IMR-90 (cell line): ENCODE data around the gene ANGPT4. TPM values are rescaled to one million over a fixed set of nuclear protein-coding genes. Genes with fewer than 3 reads are reported as not detected.
A peak's percentile ranks its signal among the peaks of the same experiment; 100 is the strongest.

Experiments used
- ATAC-seq: fragments of 200-7000 bp; cut with Tn5 transposase; 2 replicates; pipeline ENCODE4 v1.9.1; 2020; ENCODE audit warnings: low read depth, mild to moderate bottlenecking, moderate library complexity
- BruUV-seq: library from RNA; stranded (reverse); fragments of 400-500 nt; replicated peaks from 2 replicates; lab custom pipeline; 2021; lab: Mats Ljungman, UMichigan
- CTCF ChIA-PET: fragments of 300-600 bp; formaldehyde crosslinking; extraction: SDS; loops from one replicate; lab custom pipeline; 2021; ENCODE audit warnings: antibody characterized with exemption; lab: Yijun Ruan, JAX
- POLR2A ChIA-PET: fragments of 300-600 bp; sonication (Branson Sonifier 250); formaldehyde crosslinking; loops from one replicate; lab custom pipeline; 2022; ENCODE audit warnings: antibody characterized with exemption; ENCODE audit not compliant: unreplicated experiment; lab: Charles Lee
- DNase-seq: peaks from one replicate; pipeline ENCODE4 v3.0.0; 2013
- H2AFZ ChIP-seq: replicated peaks from 2 replicates; pipeline ENCODE3; 2013; ENCODE audit warnings: low read length, mild to moderate bottlenecking; ENCODE audit not compliant: poor library complexity
- H2AK5ac ChIP-seq: 2 replicates; pipeline ENCODE4 v1.6.1; 2013; ENCODE audit warnings: low read depth, low read length, inconsistent platforms
- H2AK9ac ChIP-seq: replicated peaks from 2 replicates; pipeline ENCODE3; 2013; ENCODE audit warnings: mild to moderate bottlenecking, low read depth, low read length, moderate library complexity; ENCODE audit not compliant: poor library complexity
- H2BK120ac ChIP-seq: 2 replicates; pipeline ENCODE4 v1.6.1; 2013; ENCODE audit warnings: low read depth, low read length, inconsistent platforms
- H2BK15ac ChIP-seq: 3 replicates; pipeline ENCODE4 v1.6.1; 2013; ENCODE audit warnings: low read depth, low read length, inconsistent platforms
- H2BK20ac ChIP-seq: 2 replicates; pipeline ENCODE4 v1.6.1; 2013; ENCODE audit warnings: low read depth, mild to moderate bottlenecking, inconsistent platforms, low read length, moderate library complexity
- H2BK5ac ChIP-seq: 2 replicates; pipeline ENCODE4 v1.6.1; 2013; ENCODE audit warnings: mild to moderate bottlenecking, low read depth, low read length, inconsistent platforms; ENCODE audit not compliant: poor library complexity, severe bottlenecking
- H3K14ac ChIP-seq: replicated peaks from 2 replicates; pipeline ENCODE4 v1.6.1; 2013; ENCODE audit warnings: low read depth, low read length, inconsistent platforms
- H3K18ac ChIP-seq: 2 replicates; pipeline ENCODE4 v1.6.1; 2013; ENCODE audit warnings: low read depth, low read length, control low read depth
- H3K23ac ChIP-seq: 2 replicates; pipeline ENCODE4 v1.6.1; 2013; ENCODE audit warnings: low read depth, low read length, inconsistent platforms
- H3K27ac ChIP-seq: 2 replicates; pipeline ENCODE4 v1.5.1; 2013; ENCODE audit warnings: mild to moderate bottlenecking, control low read depth, low read length; ENCODE audit not compliant: insufficient read depth
- H3K27me3 ChIP-seq: 2 replicates; pipeline ENCODE4 v1.6.1; 2013; ENCODE audit warnings: low read length; ENCODE audit not compliant: control insufficient read depth, insufficient read depth
- H3K36me3 ChIP-seq: 2 replicates; pipeline ENCODE4 v1.6.1; 2013; ENCODE audit warnings: low read length, mixed read lengths; ENCODE audit not compliant: control insufficient read depth, insufficient read depth
- H3K4ac ChIP-seq: 2 replicates; pipeline ENCODE4 v1.6.1; 2013; ENCODE audit warnings: low read depth, low read length, inconsistent platforms
- H3K4me1 ChIP-seq: 2 replicates; pipeline ENCODE4 v1.6.1; 2013; ENCODE audit warnings: low read length, mixed read lengths; ENCODE audit not compliant: control insufficient read depth, insufficient read depth
- H3K4me2 ChIP-seq: 2 replicates; pipeline ENCODE4 v1.6.1; 2013; ENCODE audit warnings: low read depth, mild to moderate bottlenecking, control low read depth, low read length, moderate library complexity
- H3K4me3 ChIP-seq: 2 replicates; pipeline ENCODE4 v1.5.1; 2013; ENCODE audit warnings: low read depth, mild to moderate bottlenecking, control low read depth, low read length, moderate library complexity; ENCODE audit not compliant: insufficient read depth
- H3K56ac ChIP-seq: 2 replicates; pipeline ENCODE4 v1.6.1; 2013; ENCODE audit warnings: low read length, inconsistent platforms; ENCODE audit not compliant: insufficient read depth; ENCODE audit errors: extremely low read depth
- H3K79me1 ChIP-seq, 2 experiments: 2 replicates each; pipeline ENCODE4 v1.6.1; 2013; ENCODE audit warnings: low read length in 2 of 2, inconsistent platforms in 1 of 2, low read depth in 1 of 2
- H3K9ac ChIP-seq: 2 replicates; pipeline ENCODE4 v1.6.1; 2013; ENCODE audit warnings: low read depth, low read length, control low read depth
- H3K9me1 ChIP-seq: 2 replicates; pipeline ENCODE4 v1.6.1; 2013; ENCODE audit warnings: low read length, inconsistent platforms; ENCODE audit not compliant: insufficient read depth
- H3K9me3 ChIP-seq: 2 replicates; pipeline ENCODE4 v1.6.1; 2013; ENCODE audit warnings: low read length; ENCODE audit not compliant: control insufficient read depth, insufficient read depth
- H4K20me1 ChIP-seq: 2 replicates; pipeline ENCODE4 v1.6.1; 2013; ENCODE audit warnings: low read length, inconsistent platforms; ENCODE audit not compliant: insufficient read depth
- H4K5ac ChIP-seq: 2 replicates; pipeline ENCODE4 v1.6.1; 2013; ENCODE audit warnings: mild to moderate bottlenecking, low read depth, low read length, control low read depth
- H4K8ac ChIP-seq, 2 experiments: 2 replicates each; pipeline ENCODE4 v1.6.1; 2013; ENCODE audit warnings: low read depth in 2 of 2, low read length in 2 of 2, control low read depth in 1 of 2, inconsistent platforms in 1 of 2
- H4K91ac ChIP-seq: 2 replicates; pipeline ENCODE4 v1.6.1; 2013; ENCODE audit warnings: low read depth, low read length, inconsistent platforms; ENCODE audit not compliant: insufficient read depth
- BHLHE40 ChIP-seq: fragments of 150-350 bp; IDR thresholded peaks from 2 replicates; pipeline ENCODE4 v1.6.1; 2016; ENCODE audit warnings: mild to moderate bottlenecking, low read depth, low read length
- CHD1 ChIP-seq: IDR thresholded peaks from 2 replicates; pipeline ENCODE4 v1.6.1; 2012; ENCODE audit warnings: low read depth, low read length, improper control_type of control experiment
- CTCF ChIP-seq: conservative IDR thresholded peaks from 2 replicates; pipeline ENCODE4 v1.5.1; 2012; ENCODE audit warnings: mild to moderate bottlenecking, low read depth, low read length, improper control_type of control experiment
- MAFK ChIP-seq: IDR thresholded peaks from 2 replicates; pipeline ENCODE4 v1.6.1; 2012; ENCODE audit warnings: low read depth, low read length, improper control_type of control experiment
- MAZ ChIP-seq: IDR thresholded peaks from 2 replicates; pipeline ENCODE4 v1.6.1; 2012; ENCODE audit warnings: low read depth, mild to moderate bottlenecking, low read length, improper control_type of control experiment, moderate library complexity, borderline replicate concordance
- MXI1 ChIP-seq: IDR thresholded peaks from 2 replicates; pipeline ENCODE4 v1.6.1; 2012; ENCODE audit warnings: low read depth, mild to moderate bottlenecking, low read length, moderate library complexity, borderline replicate concordance
- NFE2L2 ChIP-seq: fragments of 150-350 bp; IDR thresholded peaks from 2 replicates; pipeline ENCODE4 v1.6.1; 2016; ENCODE audit warnings: low read depth, mild to moderate bottlenecking, low read length
- POLR2A ChIP-seq: IDR thresholded peaks from 2 replicates; pipeline ENCODE4 v1.6.1; 2012; ENCODE audit warnings: mild to moderate bottlenecking, low read depth, low read length
- RAD21 ChIP-seq: IDR thresholded peaks from 2 replicates; pipeline ENCODE4 v1.6.1; 2012; ENCODE audit warnings: low read length, improper control_type of control experiment
- RCOR1 ChIP-seq: IDR thresholded peaks from 2 replicates; pipeline ENCODE4 v1.6.1; 2012; ENCODE audit warnings: mild to moderate bottlenecking, low read length, improper control_type of control experiment; ENCODE audit not compliant: insufficient replicate concordance
- RFX5 ChIP-seq: IDR thresholded peaks from 2 replicates; pipeline ENCODE4 v1.8.0; 2012; ENCODE audit warnings: low read depth, mild to moderate bottlenecking, low read length, moderate library complexity
- SMC3 ChIP-seq: fragments of 150-350 bp; IDR thresholded peaks from 2 replicates; pipeline ENCODE4 v1.6.1; 2016; ENCODE audit warnings: low read depth, mild to moderate bottlenecking, antibody characterized with exemption, low read length, moderate library complexity
- WGBS, 2 experiments: methylation state at CpG; one replicate each; pipeline versions ENCODE4 v1.1.5 to v1.1.7; 2013; ENCODE audit warnings: missing lambda C conversion rate in 2 of 2; ENCODE audit not compliant: insufficient read length in 1 of 2; ENCODE audit errors: extremely low coverage in 2 of 2; 5-methylcytosine and 5-hydroxymethylcytosine counted together
- dilution Hi-C: fragments of 300-500 bp; cut with HindIII; formaldehyde crosslinking; loops from one replicate; pipeline ENCODE4 v1.14.3; 2018; ENCODE audit warnings: low sequenced_read_pairs; ENCODE audit not compliant: unreplicated experiment
- in situ Hi-C: fragments of 300-500 bp; cut with MboI; formaldehyde crosslinking; loops from 3 replicates; pipeline ENCODE4 v1.14.3; 2019; ENCODE audit warnings: low sequenced_read_pairs, inconsistent platforms, mixed read lengths
- intact Hi-C: fragments of 100-400 bp; cut with micrococcal nuclease; formaldehyde crosslinking; loops from 2 replicates; pipeline ENCODE4 v1.10.0; 2022
- polyA plus RNA-seq, 3 experiments: library from polyadenylated mRNA; depleted of rRNA; stranded (reverse); fragments of >200 nt; gene quantifications; 2 replicates each; pipeline ENCODE4 v1.2.3, GENCODE V29; 2012; ENCODE audit warnings: low replicate concordance in 1 of 3
- total RNA-seq: library from RNA; depleted of rRNA; stranded (reverse); fragments of >200 nt; gene quantifications from 2 replicates; pipeline ENCODE4 v1.2.3, GENCODE V29; 2012
- TF ChIP-seq, protein P1 (sequence below): fragments of 150-350 bp; IDR thresholded peaks from 2 replicates; pipeline ENCODE4 v1.6.1; 2016; ENCODE audit warnings: low read depth, mild to moderate bottlenecking, low read length, moderate library complexity, borderline replicate concordance

ANGPT4 gene
- total and polyA plus RNA-seq, 2 of the 4 experiments (the other 2 are of a cell fraction), result not detected

GRCh38 chr20:841568-842546 lies 74.3 kb downstream of the ANGPT4 start:
- Histone ChIP-seq H4K5ac (peak overlapping the region; percentile 2; the same call in 1 of the 2 replicates), H4K8ac (peak overlapping the region in 1 of 2 experiments; percentile 63; a peak in 1 of 4 replicates), H3K27me3 (no peaks in the 10 kb centered on the region), H3K36me3 (no peaks in the 10 kb centered on the region), H2BK120ac (no peak overlapping the region), H2BK20ac (no peak overlapping the region), H3K4me3 (peak overlapping the region; percentile 43; the same call in 1 of the 2 replicates), H3K56ac (no peak overlapping the region), H3K9me1 (peaks cover 7% of the 10 kb centered on the region; the same call in 1 of the 2 replicates), H3K9me3 (no peaks in the 10 kb centered on the region), H3K9ac (no peak overlapping the region), H3K14ac (no peak overlapping the region), H2BK15ac (no peak overlapping the region), H2AK9ac (no peak overlapping the region), H3K4me1 (peaks cover 5% of the 10 kb centered on the region), H3K27ac (no peak overlapping the region), H2BK5ac (no peak overlapping the region), H3K4me2 (peak overlapping the region; percentile 57; the same call in 1 of the 2 replicates), H2AFZ (peak overlapping the region; percentile 83), H3K23ac (no peak overlapping the region), H3K79me1 (peaks cover 19 to 42% of the 10 kb centered on the region in 2 experiments), H4K91ac (no peak overlapping the region), H3K4ac (no peak overlapping the region), H4K20me1 (no peaks in the 10 kb centered on the region), H3K18ac (no peak overlapping the region; the same call in 1 of the 2 replicates), H2AK5ac (no peak overlapping the region)
- no TSS peak for BruUV-seq
- ChIA-PET POLR2A (no interaction called here), CTCF (no interaction called here)
- ATAC-seq (no peak), DNase-seq (no peak)
- dilution Hi-C loops, result no loop called here
- intact Hi-C loops, result no loop called here
- in situ Hi-C loops, result no loop called here
- 34% methylated on average over 28 of the region's 62 CpGs; no CpG with 5 or more reads in 1 of the 2 experiments for WGBS, 2 experiments
- TF ChIP-seq MAZ, result no peak
- no peak for TF ChIP-seq BHLHE40
- no peak for TF ChIP-seq NFE2L2
- no peak for TF ChIP-seq MXI1
- TF ChIP-seq MAFK, result no peak
- no peak for TF ChIP-seq CHD1
- TF ChIP-seq POLR2A, result no peak
- TF ChIP-seq RFX5, result no peak
- no peak for TF ChIP-seq RCOR1
- TF ChIP-seq RAD21, result no peak
- TF ChIP-seq CTCF, result no peak
- no peak for TF ChIP-seq SMC3
- TF ChIP-seq, protein P1, sequence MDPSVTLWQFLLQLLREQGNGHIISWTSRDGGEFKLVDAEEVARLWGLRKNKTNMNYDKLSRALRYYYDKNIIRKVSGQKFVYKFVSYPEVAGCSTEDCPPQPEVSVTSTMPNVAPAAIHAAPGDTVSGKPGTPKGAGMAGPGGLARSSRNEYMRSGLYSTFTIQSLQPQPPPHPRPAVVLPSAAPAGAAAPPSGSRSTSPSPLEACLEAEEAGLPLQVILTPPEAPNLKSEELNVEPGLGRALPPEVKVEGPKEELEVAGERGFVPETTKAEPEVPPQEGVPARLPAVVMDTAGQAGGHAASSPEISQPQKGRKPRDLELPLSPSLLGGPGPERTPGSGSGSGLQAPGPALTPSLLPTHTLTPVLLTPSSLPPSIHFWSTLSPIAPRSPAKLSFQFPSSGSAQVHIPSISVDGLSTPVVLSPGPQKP, result no peak
